GM18951 (cell line): ENCODE measurements around the gene LYRM2.

Experiments used
- POLR2A ChIP-seq: IDR thresholded peaks from 4 replicates; pipeline ENCODE4 v1.6.1; 2011; ENCODE audit warnings: mild to moderate bottlenecking; ENCODE audit not compliant: insufficient read length, insufficient read depth; ENCODE audit errors: extremely low read depth
- in situ Hi-C: fragments of 300-500 bp; cut with MboI; formaldehyde crosslinking; loops from one replicate; pipeline ENCODE4 v1.12.0; 2022; ENCODE audit warnings: low sequenced_read_pairs, mixed read lengths, inconsistent platforms; ENCODE audit not compliant: unreplicated experiment

Gene LYRM2

GRCh38 chr6:89547281-89547680 is 91.3 kb downstream of the LYRM2 start:
- TF ChIP-seq POLR2A: no peak
- in situ Hi-C loops: no loop called here

DNA sequence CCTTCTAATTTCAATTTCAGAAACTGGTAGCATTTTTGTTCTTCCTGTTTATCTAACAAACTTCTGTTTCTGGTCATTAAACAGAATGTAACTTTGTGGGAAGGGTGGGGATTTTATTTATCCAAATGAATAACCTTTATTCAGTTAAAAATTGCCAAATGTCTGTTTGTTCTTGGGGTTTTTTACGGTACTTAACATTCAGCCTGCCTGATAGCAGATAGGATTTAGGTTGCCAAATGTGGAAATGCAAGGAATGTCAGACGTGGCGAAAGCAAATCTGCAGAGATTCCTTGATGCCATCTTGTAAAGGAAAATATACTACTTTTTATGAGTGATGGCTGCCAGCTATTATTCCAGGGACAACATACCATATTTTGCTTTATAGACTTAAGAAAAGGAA is 95.7 kb downstream of the LYRM2 start:
- in situ Hi-C loops: no loop called here
- TF ChIP-seq POLR2A: no peak

- TF ChIP-seq POLR2A: no peak
- in situ Hi-C loops: no loop called here
Measured at GRCh38 chr6:89542081-89542857, 96.3 kb downstream of the LYRM2 start.

GRCh38 chr6:89539779-89540178 is 98.8 kb downstream of the LYRM2 start:
- in situ Hi-C loops: no loop called here
- no peak for TF ChIP-seq POLR2A

GRCh38 chr6:89536231-89536630 is 102.3 kb downstream of the LYRM2 start:
- in situ Hi-C loops: no loop called here
- TF ChIP-seq POLR2A: no peak

GRCh38 chr6:89530982-89531381 is 107.6 kb downstream of the LYRM2 start:
- no peak for TF ChIP-seq POLR2A
- in situ Hi-C loops: no loop called here

DNA sequence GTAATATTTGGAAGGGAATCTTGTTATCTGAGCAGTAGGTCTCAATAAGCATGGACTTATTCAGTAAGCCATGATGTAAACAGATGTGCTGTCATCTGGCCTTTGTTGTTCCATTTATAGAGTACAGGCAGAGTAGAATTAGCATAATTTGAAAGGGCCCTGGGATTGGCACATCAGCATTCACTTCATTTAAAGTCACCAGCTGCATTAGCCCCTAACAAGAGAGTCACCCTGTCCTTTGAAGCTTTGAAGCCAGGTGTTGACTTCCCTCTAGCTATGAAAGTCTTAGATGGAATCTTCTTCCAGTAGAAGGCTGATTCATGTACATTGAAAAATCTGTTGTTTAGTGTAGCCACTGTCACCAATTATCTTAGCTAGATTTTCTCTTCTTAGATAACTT is 109.7 kb downstream of the LYRM2 start:
- TF ChIP-seq POLR2A: no peak
- in situ Hi-C loops: no loop called here

GRCh38 chr6:89527634-89528033 is 110.9 kb downstream of the LYRM2 start:
- in situ Hi-C loops: no loop called here
- no peak for TF ChIP-seq POLR2A

DNA sequence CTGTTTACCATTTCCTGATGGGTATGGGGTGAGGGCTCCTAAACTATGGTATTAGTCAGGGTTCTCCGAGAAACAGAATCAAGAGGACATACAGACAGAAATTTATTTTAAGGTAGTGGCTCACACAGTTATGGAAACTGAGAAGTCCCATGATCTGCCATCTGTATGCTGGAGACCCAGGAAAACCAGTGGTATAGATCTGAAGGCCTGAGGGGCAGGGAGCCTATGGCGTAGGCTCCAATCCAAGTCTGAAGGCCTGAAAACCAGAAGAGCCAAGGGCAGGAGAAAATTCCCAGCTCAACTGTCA is 112.0 kb downstream of the LYRM2 start:
- TF ChIP-seq POLR2A: no peak
- in situ Hi-C loops: no loop called here

GRCh38 chr6:89525786-89526562 is 112.6 kb downstream of the LYRM2 start:
- in situ Hi-C loops: no loop called here
- no peak for TF ChIP-seq POLR2A

- in situ Hi-C loops: no loop called here
- TF ChIP-seq POLR2A: no peak
Measured at GRCh38 chr6:89522778-89523177, 115.8 kb downstream of the LYRM2 start.

- in situ Hi-C loops: no loop called here
- no peak for TF ChIP-seq POLR2A
Measured at GRCh38 chr6:89520736-89521135, 117.8 kb downstream of the LYRM2 start.

DNA sequence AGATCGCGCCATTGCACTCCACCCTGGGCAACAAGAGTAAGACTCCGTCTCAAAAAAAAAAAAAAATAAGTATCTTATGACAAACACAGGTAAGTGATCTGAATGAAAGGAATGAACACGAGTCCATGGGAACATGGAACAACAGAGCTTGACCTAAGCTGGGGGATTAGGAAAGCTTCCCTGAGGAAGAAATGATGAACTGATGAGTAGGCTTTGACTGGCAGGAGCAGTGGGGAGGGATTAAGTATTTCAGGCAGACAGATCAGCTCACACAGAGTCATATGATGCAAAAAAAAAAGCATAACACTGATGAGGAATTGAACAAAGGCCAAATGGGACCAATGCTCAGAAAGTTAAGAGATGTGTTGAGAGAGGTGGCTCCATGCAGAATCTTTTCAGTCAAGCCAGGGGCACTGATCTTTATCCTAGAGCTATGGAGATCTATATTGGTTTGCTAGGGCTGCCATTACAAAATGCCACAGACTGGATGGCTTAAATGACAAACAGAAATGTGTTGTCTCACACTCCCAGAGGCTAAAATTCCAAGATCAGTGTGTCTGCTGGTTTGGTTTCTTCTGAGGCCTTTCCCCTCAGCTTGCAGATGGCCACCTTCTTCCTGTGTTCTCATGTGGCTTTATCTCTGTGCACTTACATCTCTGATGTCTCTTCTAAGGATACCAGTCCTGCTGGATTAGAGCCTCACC is 120.0 kb downstream of the LYRM2 start:
- in situ Hi-C loops: no loop called here
- no peak for TF ChIP-seq POLR2A
